Brain microvascular endothelial cell (primary cell): ENCODE measurements around the gene FBXL17.

Source experiments
- DNase-seq: peaks from one replicate; pipeline ENCODE4 v3.0.0-alpha.2; 2020
- H3K27ac ChIP-seq: fragments of 250-450 bp; sonication (Bioruptor Pico); 2 replicates; pipeline ENCODE4 v1.5.1; 2020; ENCODE audit warnings: mild to moderate bottlenecking, moderate library complexity
- H3K27me3 ChIP-seq: fragments of 250-450 bp; sonication (Bioruptor Pico); replicated peaks from 2 replicates; pipeline ENCODE4 v1.5.1; 2020; ENCODE audit warnings: mild to moderate bottlenecking
- H3K36me3 ChIP-seq: fragments of 250-450 bp; sonication (Bioruptor Pico); replicated peaks from 2 replicates; pipeline ENCODE4 v1.5.1; 2020; ENCODE audit warnings: mild to moderate bottlenecking
- H3K4me3 ChIP-seq: 2 replicates; pipeline ENCODE4 v1.5.1; 2011; ENCODE audit warnings: low read depth, mild to moderate bottlenecking, control low read depth, low read length, moderate library complexity
- CTCF ChIP-seq: IDR thresholded peaks from 2 replicates; pipeline ENCODE4 v1.5.1; 2011; ENCODE audit warnings: low read depth, mild to moderate bottlenecking, moderate library complexity, low read length, control low read depth, inconsistent platforms; ENCODE audit errors: missing control alignments
- in situ Hi-C: cut with HindIII; loops from 2 replicates; pipeline ENCODE4 v1.10.0; 2017; ENCODE audit warnings: low sequenced_read_pairs, low pct_ligation_motif_present

FBXL17 gene

GRCh38 chr5:108303086-108303485 is 78.8 kb downstream of the FBXL17 start:
- Histone ChIP-seq H3K4me3 (no peak overlapping the region), H3K36me3 (no peaks in the 10 kb centered on the region), H3K27ac (no peak overlapping the region), H3K27me3 (no peaks in the 10 kb centered on the region)
- in situ Hi-C loops = no loop called here
- no peak for TF ChIP-seq CTCF
- no peak for DNase-seq

DNA sequence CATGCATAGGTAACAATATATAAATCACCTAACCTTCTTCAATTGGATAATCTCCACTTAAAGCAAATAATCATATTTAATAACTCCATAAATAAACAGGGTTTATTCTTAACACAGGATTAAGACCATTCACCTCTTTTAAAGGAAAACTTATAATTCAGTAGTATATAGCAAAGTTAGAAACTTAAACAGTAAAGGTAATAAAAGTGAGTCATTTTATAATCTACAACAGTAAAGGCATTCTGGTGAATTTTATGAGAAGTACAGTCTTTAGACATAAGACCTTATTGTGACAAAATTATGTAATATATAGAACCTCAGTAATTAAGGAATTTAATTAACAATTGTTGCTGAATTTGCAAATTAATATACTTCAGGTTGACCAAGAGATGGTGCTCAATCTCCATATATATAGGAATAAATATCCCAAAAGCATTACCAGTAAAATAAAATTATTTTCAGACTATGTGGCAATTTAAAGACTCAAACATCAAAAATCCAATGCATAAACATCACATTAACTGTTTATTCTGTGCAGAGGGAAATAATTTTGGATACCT is 84.8 kb downstream of the FBXL17 start:
- in situ Hi-C loops = no loop called here
- no peak for DNase-seq
- Histone ChIP-seq H3K36me3 (no peaks in the 10 kb centered on the region), H3K27me3 (no peaks in the 10 kb centered on the region), H3K4me3 (no peak overlapping the region), H3K27ac (no peak overlapping the region)
- no peak for TF ChIP-seq CTCF

- in situ Hi-C loops = no loop called here
- H3K4me3 ChIP-seq = no peak overlapping the region
- no peak overlapping the region for H3K27ac ChIP-seq
- no peaks in the 10 kb centered on the region for H3K27me3 ChIP-seq
- no peak for TF ChIP-seq CTCF
- no peaks in the 10 kb centered on the region for H3K36me3 ChIP-seq
- DNase-seq = no peak
These were observed 86.1 kb downstream of the FBXL17 start for GRCh38 chr5:108295578-108296368.

DNA sequence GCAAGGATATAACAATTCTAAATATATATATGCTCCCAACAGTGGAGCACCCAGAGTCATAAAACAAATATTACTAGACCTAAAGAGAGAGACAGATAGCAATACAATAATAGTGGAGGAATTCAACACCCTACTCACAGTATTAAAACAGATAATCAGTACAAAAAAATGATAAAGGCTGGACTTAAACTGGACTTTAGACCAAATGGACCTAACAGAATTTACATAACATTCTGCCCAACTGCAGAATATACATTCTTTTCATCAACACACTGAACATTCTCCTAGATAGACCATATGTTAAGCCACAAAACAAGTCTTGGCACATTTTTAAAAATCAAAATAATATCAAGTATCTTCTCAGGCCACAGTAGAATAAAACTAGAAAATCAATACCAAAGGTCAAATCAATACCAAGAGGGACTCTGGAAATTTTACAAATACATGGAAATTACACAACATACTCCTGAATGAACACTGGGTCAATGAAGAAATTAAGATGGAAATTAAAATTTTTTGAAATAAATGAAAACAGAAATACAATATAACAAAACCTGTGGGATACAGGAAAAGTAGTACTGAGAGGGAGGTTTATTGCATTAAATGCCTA is 100.8 kb downstream of the FBXL17 start:
- Histone ChIP-seq H3K27me3 (no peaks in the 10 kb centered on the region), H3K4me3 (no peak overlapping the region), H3K36me3 (no peaks in the 10 kb centered on the region), H3K27ac (no peak overlapping the region)
- in situ Hi-C loops = no loop called here
- no peak for TF ChIP-seq CTCF
- no peak for DNase-seq

- in situ Hi-C loops = no loop called here
- H3K27ac ChIP-seq = no peak overlapping the region
- H3K36me3 ChIP-seq = no peaks in the 10 kb centered on the region
- H3K27me3 ChIP-seq = no peaks in the 10 kb centered on the region
- DNase-seq = no peak
- H3K4me3 ChIP-seq = no peak overlapping the region
- TF ChIP-seq CTCF = no peak
These were observed 101.7 kb downstream of the FBXL17 start for GRCh38 chr5:108280248-108280647.
